ENCODE results near the gene SLC37A2. TPM values are rescaled to one million over a fixed set of nuclear protein-coding genes. Genes with fewer than 3 reads are reported as not detected.

Gene SLC37A2
- total RNA-seq, 2 experiments from 2014 or later: 0.70 to 0.74 TPM

- peaks cover 5% of the 10 kb centered on the region for H3K4me1 Mint-ChIP-seq (ENCODE audit: low read depth)
- DNase-seq: no peak
- CTCF ChIA-PET: interaction anchor here (0.7 to 3.1 kb wide), 10 partner anchors 13 to 255 kb away, joined by 3 to 35 read pairs (median 4); partner anchors contain the start of gene TMEM218
- intact Hi-C loops (cut with micrococcal nuclease): loop anchor here (5.0 kb wide), 1 partner anchor 51 kb away; no protein-coding TSS in a partner anchor
- POLR2A ChIA-PET: no interaction called here
- no peak overlapping the region for H3K4me3 Mint-ChIP-seq
- TF ChIP-seq, protein P1, sequence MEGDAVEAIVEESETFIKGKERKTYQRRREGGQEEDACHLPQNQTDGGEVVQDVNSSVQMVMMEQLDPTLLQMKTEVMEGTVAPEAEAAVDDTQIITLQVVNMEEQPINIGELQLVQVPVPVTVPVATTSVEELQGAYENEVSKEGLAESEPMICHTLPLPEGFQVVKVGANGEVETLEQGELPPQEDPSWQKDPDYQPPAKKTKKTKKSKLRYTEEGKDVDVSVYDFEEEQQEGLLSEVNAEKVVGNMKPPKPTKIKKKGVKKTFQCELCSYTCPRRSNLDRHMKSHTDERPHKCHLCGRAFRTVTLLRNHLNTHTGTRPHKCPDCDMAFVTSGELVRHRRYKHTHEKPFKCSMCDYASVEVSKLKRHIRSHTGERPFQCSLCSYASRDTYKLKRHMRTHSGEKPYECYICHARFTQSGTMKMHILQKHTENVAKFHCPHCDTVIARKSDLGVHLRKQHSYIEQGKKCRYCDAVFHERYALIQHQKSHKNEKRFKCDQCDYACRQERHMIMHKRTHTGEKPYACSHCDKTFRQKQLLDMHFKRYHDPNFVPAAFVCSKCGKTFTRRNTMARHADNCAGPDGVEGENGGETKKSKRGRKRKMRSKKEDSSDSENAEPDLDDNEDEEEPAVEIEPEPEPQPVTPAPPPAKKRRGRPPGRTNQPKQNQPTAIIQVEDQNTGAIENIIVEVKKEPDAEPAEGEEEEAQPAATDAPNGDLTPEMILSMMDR (IDR thresholded peaks at IDR 0.05): no peak
- no peak overlapping the region for H3K27ac Mint-ChIP-seq
- ATAC-seq: no peak
- no peaks in the 10 kb centered on the region for H3K9me3 Mint-ChIP-seq
- no peaks in the 10 kb centered on the region for H3K27me3 Mint-ChIP-seq
- no peaks in the 10 kb centered on the region for H3K36me3 Mint-ChIP-seq (ENCODE audit: low read depth)
These were observed 27.7 kb downstream of the SLC37A2 start for GRCh38 chr11:125090816-125091215.

DNA sequence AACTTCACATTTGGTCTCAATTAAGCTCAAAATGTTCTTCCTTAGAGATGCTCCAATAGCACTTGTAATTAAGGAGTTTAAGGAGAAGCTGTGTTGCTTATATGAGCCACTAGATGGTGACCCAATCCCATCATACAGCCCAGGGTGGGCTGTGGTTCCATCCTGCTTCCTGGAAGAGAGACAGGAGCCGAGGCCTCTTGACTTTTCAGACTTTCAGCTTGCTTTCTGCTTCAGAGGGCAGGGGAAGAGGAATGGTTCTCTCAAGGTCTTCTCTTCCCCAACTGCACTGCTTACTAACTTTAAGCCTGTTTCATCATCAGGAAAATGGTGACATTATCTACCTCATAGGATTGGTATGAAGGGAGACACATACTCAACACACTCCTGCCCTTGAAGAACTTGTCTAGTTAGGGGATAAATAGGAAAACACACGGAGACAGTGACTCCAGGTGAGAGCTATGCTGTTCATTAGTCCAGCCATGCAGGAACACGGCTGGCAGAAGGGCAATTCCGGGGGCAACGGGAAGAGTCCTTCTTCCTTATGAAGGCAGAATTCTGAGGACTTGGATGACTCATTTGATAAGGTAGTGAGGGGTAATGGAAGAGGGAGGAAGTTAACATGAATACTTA is 28.3 kb downstream of the SLC37A2 start:
- DNase-seq (peak; percentile 19), ATAC-seq (peak; percentile 72)
- Mint-ChIP-seq H3K4me3 (no peak overlapping the region), H3K9me3 (no peaks in the 10 kb centered on the region), H3K4me1 (ENCODE audit: low read depth) (peaks cover 5% of the 10 kb centered on the region), H3K27me3 (no peaks in the 10 kb centered on the region), H3K36me3 (ENCODE audit: low read depth) (no peaks in the 10 kb centered on the region), H3K27ac (no peak overlapping the region)
- POLR2A ChIA-PET: no interaction called here
- TF ChIP-seq, protein P1 (IDR thresholded peaks at IDR 0.05): peak; percentile 65
- CTCF ChIA-PET: interaction anchor here (0.7 to 3.1 kb wide), 12 partner anchors 13 to 308 kb away, joined by 3 to 35 read pairs (median 4); partner anchors contain the start of gene TMEM218
- intact Hi-C loops (cut with micrococcal nuclease): loop anchor here (5.0 kb wide), 1 partner anchor 51 kb away; no protein-coding TSS in a partner anchor

DNA sequence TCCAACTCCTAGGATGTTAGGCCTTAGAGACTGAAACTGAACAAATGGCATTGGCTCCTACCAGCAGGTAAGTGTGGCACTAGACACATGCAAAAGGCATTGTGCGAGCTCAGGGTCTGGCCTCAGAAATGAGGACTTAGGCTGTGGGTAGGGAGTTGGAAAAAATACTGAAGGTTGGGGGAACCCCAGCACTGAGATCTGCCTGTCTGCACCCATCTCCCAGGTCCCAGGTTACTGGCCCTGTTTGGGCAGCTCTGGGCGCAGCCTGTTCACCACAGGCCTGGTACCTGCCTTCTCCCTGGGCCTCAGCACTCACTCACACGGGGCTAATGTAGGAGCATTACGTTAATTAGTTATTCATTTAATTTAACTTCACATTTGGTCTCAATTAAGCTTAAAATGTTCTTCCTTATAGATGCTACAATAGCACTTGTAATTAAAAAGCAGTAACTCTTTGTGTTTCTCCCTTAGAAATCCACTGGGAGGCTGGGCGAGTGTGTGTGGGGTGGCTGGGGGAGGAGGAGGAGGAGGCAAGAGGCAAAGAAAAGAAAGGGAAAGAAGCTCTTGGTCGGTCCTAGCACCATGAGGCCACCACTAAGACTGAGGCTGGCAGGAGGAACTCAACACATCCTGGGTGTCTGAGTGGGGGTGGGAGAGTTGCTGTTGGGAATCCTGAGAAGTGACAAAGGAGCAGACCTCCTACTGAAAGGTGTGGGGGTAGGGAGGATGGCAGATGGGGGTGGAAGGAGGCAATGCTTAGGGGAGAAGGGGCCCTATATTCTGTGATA is 29.0 kb downstream of the SLC37A2 start:
- intact Hi-C loops (cut with micrococcal nuclease): loop anchor here (5.0 kb wide), 1 partner anchor 50 kb away; no protein-coding TSS in a partner anchor
- H3K27ac Mint-ChIP-seq: no peak overlapping the region
- TF ChIP-seq, protein P1 (IDR thresholded peaks at IDR 0.05): no peak
- DNase-seq: no peak
- no peak overlapping the region for H3K4me3 Mint-ChIP-seq
- no peaks in the 10 kb centered on the region for H3K9me3 Mint-ChIP-seq
- H3K4me1 Mint-ChIP-seq (ENCODE audit: low read depth): peaks cover 5% of the 10 kb centered on the region
- no peak for ATAC-seq
- H3K36me3 Mint-ChIP-seq (ENCODE audit: low read depth): peaks cover 3% of the 10 kb centered on the region
- H3K27me3 Mint-ChIP-seq: no peaks in the 10 kb centered on the region
- POLR2A ChIA-PET: no interaction called here
- CTCF ChIA-PET: interaction anchor here (0.7 to 3.1 kb wide), 9 partner anchors 14 to 307 kb away, joined by 3 to 35 read pairs (median 5); partner anchors contain the start of gene TMEM218

- Mint-ChIP-seq H3K27ac (no peak overlapping the region), H3K4me1 (ENCODE audit: low read depth) (peaks cover 5% of the 10 kb centered on the region), H3K9me3 (no peaks in the 10 kb centered on the region), H3K27me3 (no peaks in the 10 kb centered on the region), H3K4me3 (no peak overlapping the region), H3K36me3 (ENCODE audit: low read depth) (peaks cover 3% of the 10 kb centered on the region)
- TF ChIP-seq, protein P1 (IDR thresholded peaks at IDR 0.05): no peak
- DNase-seq: no peak
- ChIA-PET CTCF (interaction anchor here (2.6 to 3.1 kb wide), 2 partner anchors 31 to 49 kb away, joined by 30 to 35 read pairs; no protein-coding TSS in a partner anchor), POLR2A (no interaction called here)
- no peak for ATAC-seq
- intact Hi-C loops (cut with micrococcal nuclease): loop anchor here (5.0 kb wide), 1 partner anchor 50 kb away; no protein-coding TSS in a partner anchor
These were observed 29.6 kb downstream of the SLC37A2 start for GRCh38 chr11:125092669-125093068.

Data from activated CD8-positive, alpha-beta T cell treated with anti-CD3 and anti-CD28 coated beads for 36 hours (primary cell).